Spleen (tissue), 11 donors: ENCODE measurements around the gene NDNF. TPM values are rescaled to one million over a fixed set of nuclear protein-coding genes. Genes with fewer than 3 reads are reported as not detected.

Experiments
- DNase-seq: peaks from one replicate; pipeline ENCODE4 v3.0.0-alpha.2; 2020
- H3K27ac ChIP-seq, 8 donors: fragments of 200-600 bp; sonication (generic) in 7 of 8; 1 replicate in 4 of 8; 2 replicates in 4 of 8; pipeline versions ENCODE4 v1.5.0 to v1.8.0; 2016 to 2021; ENCODE audit warnings: inconsistent platforms in 4 of 8, mild to moderate bottlenecking in 4 of 8, moderate library complexity in 1 of 8
- H3K27me3 ChIP-seq, 7 donors: fragments of 200-600 bp; sonication (generic) in 6 of 7; replicated peaks in 1 of 7; 1 replicate in 4 of 7; 2 replicates in 3 of 7; pipeline versions ENCODE4 v1.5.0 to v1.8.0; 2016 to 2021; ENCODE audit warnings: inconsistent platforms in 3 of 7, mild to moderate bottlenecking in 1 of 7
- H3K36me3 ChIP-seq, 6 donors: fragments of 200-600 bp; sonication (generic) in 5 of 6; 1 replicate in 4 of 6; 2 replicates in 2 of 6; pipeline versions ENCODE4 v1.5.0 to v1.8.0; 2016 to 2021; ENCODE audit warnings: inconsistent platforms in 2 of 6
- H3K4me1 ChIP-seq, 6 donors: fragments of 200-600 bp; sonication (generic) in 5 of 6; 1 replicate in 3 of 6; 2 replicates in 3 of 6; pipeline versions ENCODE4 v1.5.0 to v1.8.0; 2016 to 2021; ENCODE audit warnings: inconsistent platforms in 3 of 6
- H3K4me3 ChIP-seq, 8 donors: fragments of 200-600 bp; sonication (generic) in 7 of 8; 1 replicate in 4 of 8; 2 replicates in 4 of 8; pipeline versions ENCODE4 v1.5.0 to v1.8.0; 2016 to 2021; ENCODE audit warnings: inconsistent platforms in 4 of 8, mild to moderate bottlenecking in 4 of 8, moderate library complexity in 2 of 8
- H3K9me3 ChIP-seq, 8 donors: fragments of 200-600 bp; sonication (generic) in 7 of 8; 1 replicate in 4 of 8; 2 replicates in 4 of 8; pipeline versions ENCODE4 v1.5.0 to v1.8.0; 2016 to 2021; ENCODE audit warnings: inconsistent platforms in 4 of 8
- POLR2A ChIP-seq, 3 donors: fragments of 450-650 bp; IDR thresholded peaks; one replicate each; pipeline ENCODE4 v1.5.1; 2017; ENCODE audit warnings: antibody characterized with exemption in 3 of 3, mild to moderate bottlenecking in 1 of 3
- POLR2AphosphoS5 ChIP-seq, 3 donors: sonication (generic); formaldehyde crosslinking; IDR thresholded peaks; one replicate each; pipeline ENCODE4 v1.5.1; 2017; ENCODE audit warnings: antibody characterized with exemption in 3 of 3
- WGBS, 5 donors: extraction: QIAGEN DNeasy Blood & Tissue Kit in 3 of 5; methylation state at CpG; one replicate each; pipeline versions ENCODE4 v1.1.5 to v1.1.7; 2013 to 2018; 5-methylcytosine and 5-hydroxymethylcytosine counted together
- intact Hi-C: fragments of 100-400 bp; cut with DNase I; formaldehyde crosslinking; loops from one replicate; pipeline ENCODE4 v1.15.0; 2023; ENCODE audit warnings: low total_unique reads
- polyA plus RNA-seq, 3 donors: library from polyadenylated mRNA; stranded (reverse); fragments of 200-250 nt; gene quantifications; one replicate each; pipeline ENCODE4 v1.2.1, GENCODE V29; 2013
- total RNA-seq, 7 donors: library from RNA; depleted of rRNA in 3 of 7; stranded (reverse); fragments of >200 nt in 3 of 7; fragmentation: NEBNext Ultra II Directional in 4 of 7; extraction: Animal tissue kit (Norgen Biotek cat#: 25700) in 4 of 7; gene quantifications; one replicate each; pipeline versions ENCODE4 v1.1.0 to v1.2.1, GENCODE V29; 2016 to 2021
- TF ChIP-seq, protein P1 (sequence below), 11 experiments: fragments of 200-600 bp in 7 of 11; fragments of 450-650 bp in 4 of 11; sonication (generic) in 4 of 11; IDR thresholded peaks in 8 of 11; conservative IDR thresholded peaks in 3 of 11; 1 replicate in 7 of 11; 2 replicates in 4 of 11; pipeline versions ENCODE4 v1.4.0 to v1.8.0; 2016 to 2021; ENCODE audit warnings: antibody characterized with exemption in 11 of 11, inconsistent platforms in 4 of 11, mild to moderate bottlenecking in 1 of 11
- donor health status: healthy with polysubstance abuse.
- donor health status: DM: no; HTN: no; CAD: no; lungs with moderate emphysema.
- donor health status: DM: no; HTN: no; CAD: no.
- donor health status: Bipolar disorder and iron deficiency.
- donor health status: healthy.
- donor health status: DM: no; HTN: no; CAD: no.
- donor health status: DM: yes; HTN: yes; CAD: no.

Gene NDNF
- total and polyA plus RNA-seq, 10 donors, result 0.03 to 0.82 (median 0.20) TPM; not detected in 3

DNA sequence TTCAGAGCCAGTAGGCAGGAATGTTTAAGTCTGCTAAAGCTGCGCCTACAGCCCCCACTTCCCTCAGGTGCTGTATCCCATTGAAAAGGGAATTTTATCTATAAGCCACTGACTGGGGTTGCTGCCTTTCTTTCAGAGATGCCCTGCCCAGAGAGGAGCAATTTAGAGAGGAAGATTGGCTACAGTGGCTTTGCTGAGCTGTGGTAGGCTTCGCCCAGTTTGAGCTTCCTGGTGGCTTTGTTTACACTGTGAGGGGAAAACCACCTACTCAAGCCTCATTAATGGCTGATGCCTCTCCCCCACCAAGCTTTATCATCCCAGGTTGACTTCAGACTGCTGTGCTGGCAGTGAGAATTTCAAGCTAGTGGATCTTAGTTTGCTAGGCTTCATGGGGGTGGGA, 82.1 kb downstream of the NDNF start:
- no peak for DNase-seq
- Histone ChIP-seq H3K4me3 (no peak overlapping the region), H3K36me3 (no peaks in the 10 kb centered on the region), H3K4me1 (no peaks in the 10 kb centered on the region), H3K27ac (no peak overlapping the region), H3K27me3 (no peaks in the 10 kb centered on the region), H3K9me3 (no peaks in the 10 kb centered on the region)
- no peak for TF ChIP-seq POLR2AphosphoS5 (IDR thresholded peaks at IDR 0.05)
- no peak for TF ChIP-seq POLR2A (IDR thresholded peaks at IDR 0.05)
- TF ChIP-seq, protein P1, sequence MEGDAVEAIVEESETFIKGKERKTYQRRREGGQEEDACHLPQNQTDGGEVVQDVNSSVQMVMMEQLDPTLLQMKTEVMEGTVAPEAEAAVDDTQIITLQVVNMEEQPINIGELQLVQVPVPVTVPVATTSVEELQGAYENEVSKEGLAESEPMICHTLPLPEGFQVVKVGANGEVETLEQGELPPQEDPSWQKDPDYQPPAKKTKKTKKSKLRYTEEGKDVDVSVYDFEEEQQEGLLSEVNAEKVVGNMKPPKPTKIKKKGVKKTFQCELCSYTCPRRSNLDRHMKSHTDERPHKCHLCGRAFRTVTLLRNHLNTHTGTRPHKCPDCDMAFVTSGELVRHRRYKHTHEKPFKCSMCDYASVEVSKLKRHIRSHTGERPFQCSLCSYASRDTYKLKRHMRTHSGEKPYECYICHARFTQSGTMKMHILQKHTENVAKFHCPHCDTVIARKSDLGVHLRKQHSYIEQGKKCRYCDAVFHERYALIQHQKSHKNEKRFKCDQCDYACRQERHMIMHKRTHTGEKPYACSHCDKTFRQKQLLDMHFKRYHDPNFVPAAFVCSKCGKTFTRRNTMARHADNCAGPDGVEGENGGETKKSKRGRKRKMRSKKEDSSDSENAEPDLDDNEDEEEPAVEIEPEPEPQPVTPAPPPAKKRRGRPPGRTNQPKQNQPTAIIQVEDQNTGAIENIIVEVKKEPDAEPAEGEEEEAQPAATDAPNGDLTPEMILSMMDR (IDR thresholded peaks at IDR 0.05 in 8 of 11, conservative IDR thresholded peaks at IDR 0.05 in 3 of 11), result no peak
- WGBS, 5 donors, result 85 to 91% (median 90%) methylated on average over 1 to 2 of the region's 2 CpGs
- intact Hi-C loops, result no loop called here

Other genes starting within 250 kb of the NDNF start
- gene PRDM5, start 149.8 kb downstream of the NDNF start, total RNA-seq, result 10 to 100 TPM in 4 of 7 donors, 1 to 10 TPM in 3; 5.1 to 14.5 (median 10.3) TPM
- gene PRDM5, start 149.8 kb downstream of the NDNF start, polyA plus RNA-seq, result 1 to 10 TPM in 1 of 3 donors, under 1 TPM in 2; 0.50 to 1.5 (median 0.57) TPM
- gene TNIP3, start 91.8 kb upstream of the NDNF start, total RNA-seq, result 1 to 10 TPM in 6 of 7 donors, under 1 TPM in 1; 0.79 to 3.8 (median 1.7) TPM
- under 1 TPM; 0.24 to 0.35 (median 0.26) TPM for gene TNIP3, start 91.8 kb upstream of the NDNF start, polyA plus RNA-seq